GM18861 (cell line): ENCODE data around the gene WDR5B.

Source experiments
- ATAC-seq: cut with Tn5 transposase; IDR thresholded peaks from one replicate; pipeline ENCODE4 v1.9.1; 2021; ENCODE audit not compliant: unreplicated experiment

WDR5B gene

GRCh38 chr3:122410111-122410510 lies 5.8 kb downstream of the WDR5B start:
- no peak for ATAC-seq

DNA sequence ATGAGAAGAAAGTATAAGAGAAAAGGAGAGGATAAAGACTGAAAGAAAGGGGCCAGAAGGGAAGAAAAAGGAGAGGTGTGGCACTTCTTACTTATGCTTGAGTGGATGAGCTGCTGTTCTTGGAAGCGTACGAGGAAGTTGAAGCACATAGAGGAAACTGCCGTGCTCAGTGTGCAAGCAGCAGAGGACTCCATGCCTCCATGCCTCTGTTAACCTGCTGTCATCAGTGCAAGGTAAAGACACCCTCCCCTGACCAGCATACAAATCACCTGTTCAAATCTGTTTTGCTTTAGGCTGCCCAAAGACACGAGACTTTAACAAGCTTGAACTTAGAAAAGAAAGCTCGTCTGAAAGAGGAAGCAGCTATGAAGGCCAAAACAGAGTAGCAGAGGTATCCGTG lies 6.4 kb downstream of the WDR5B start:
- no peak for ATAC-seq

GRCh38 chr3:122407946-122408345 lies 7.9 kb downstream of the WDR5B start:
- ATAC-seq, result no peak

DNA sequence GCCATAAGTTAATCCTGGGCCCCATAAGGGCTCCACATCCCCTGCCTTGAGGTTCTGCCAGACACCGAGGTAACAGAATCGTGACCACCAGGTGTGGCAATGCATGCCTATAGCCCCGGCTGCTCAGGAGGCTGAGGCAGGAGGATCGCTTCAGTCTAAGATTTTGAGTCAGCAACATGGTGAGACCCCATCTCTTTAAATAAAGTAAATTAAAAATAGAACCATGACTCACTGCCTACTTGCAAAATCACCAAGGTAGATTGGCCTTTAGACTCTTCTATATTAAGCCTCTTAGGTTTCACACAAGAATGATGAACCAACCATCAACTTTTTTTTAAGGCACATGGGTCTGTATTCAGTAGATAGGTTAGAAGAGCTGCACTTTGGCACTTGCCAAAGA lies 9.7 kb downstream of the WDR5B start:
- peak; percentile 34 for ATAC-seq

DNA sequence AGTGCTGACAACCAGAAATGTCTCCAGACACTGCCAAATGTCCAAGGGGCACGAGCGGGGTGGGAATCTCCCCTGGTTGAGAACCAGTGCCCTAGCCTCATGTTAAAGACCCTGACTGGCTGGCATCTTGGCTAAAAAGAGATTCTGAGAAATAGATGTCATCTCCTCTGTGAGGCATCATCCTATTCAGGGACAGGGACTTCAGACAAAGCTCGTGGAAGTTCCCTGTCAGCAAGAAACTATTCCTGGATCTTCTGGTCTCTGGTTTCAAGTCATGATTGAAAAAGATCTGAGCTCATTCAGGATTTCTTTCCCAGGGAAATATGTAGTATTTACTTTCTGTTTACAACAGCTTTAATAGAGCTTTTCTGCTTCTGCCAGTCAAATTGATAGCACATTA lies 10.8 kb downstream of the WDR5B start:
- ATAC-seq, result no peak

DNA sequence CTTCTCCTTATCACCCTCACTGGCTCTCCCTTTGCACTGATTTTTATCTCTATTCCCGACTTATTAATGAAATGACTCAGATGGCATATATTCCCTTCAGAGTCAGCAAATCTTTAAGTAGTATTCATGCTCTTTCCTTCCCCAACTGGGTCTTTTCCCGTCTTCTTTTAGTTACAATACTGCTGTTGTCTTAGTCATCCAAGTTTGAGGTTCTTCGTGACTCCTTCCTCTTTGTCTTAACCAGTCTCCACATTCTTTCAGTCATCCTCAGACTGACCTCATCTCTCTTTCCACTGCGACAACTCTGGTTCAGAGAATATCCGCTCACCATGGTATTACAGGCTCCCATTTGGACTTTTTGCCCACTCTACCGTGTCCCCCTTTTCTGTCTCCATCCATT lies 12.4 kb downstream of the WDR5B start:
- no peak for ATAC-seq

DNA sequence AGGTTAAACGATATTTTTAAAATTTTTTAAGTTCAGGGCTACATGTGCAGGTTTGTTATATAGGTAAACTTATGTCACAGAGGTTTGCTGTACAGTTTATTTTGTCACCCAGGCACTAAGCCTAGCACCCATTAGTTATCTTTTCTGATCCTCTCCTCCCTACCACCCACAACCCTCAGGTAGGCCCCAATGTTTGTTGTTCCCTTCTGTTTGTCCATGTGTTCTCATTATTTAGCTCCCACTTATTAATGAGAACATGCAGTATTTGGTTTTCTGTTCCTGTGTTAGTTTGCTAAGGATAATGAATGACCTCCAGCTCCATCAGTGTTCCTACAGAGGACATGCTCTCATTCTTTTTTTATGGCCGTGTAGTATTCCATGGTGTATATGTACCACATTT lies 16.9 kb downstream of the WDR5B start:
- ATAC-seq, result no peak

GRCh38 chr3:122397201-122397600 lies 18.7 kb downstream of the WDR5B start:
- ATAC-seq, result no peak

GRCh38 chr3:122396511-122396910 lies 19.4 kb downstream of the WDR5B start:
- ATAC-seq, result no peak

- no peak for ATAC-seq
Observed at GRCh38 chr3:122395582-122395981, 20.3 kb downstream of the WDR5B start.

DNA sequence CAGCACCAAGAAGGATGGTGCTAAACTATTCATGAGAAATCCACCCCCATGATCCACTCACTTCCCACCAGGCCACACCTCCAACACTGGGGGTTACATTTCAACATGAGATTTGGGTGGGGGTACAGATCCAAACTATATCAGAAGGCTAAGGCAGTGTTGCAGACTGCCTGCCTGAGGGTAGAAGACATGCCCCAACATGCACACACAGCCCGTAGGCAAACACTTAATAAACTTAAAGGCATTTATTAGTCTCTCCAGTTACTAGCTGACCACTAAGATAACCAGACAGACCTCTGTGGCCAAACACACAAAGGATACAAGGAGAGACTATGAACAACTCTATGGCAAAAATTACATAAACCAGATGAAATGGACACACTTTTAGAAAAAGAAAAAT lies 21.7 kb downstream of the WDR5B start:
- ATAC-seq, result no peak

DNA sequence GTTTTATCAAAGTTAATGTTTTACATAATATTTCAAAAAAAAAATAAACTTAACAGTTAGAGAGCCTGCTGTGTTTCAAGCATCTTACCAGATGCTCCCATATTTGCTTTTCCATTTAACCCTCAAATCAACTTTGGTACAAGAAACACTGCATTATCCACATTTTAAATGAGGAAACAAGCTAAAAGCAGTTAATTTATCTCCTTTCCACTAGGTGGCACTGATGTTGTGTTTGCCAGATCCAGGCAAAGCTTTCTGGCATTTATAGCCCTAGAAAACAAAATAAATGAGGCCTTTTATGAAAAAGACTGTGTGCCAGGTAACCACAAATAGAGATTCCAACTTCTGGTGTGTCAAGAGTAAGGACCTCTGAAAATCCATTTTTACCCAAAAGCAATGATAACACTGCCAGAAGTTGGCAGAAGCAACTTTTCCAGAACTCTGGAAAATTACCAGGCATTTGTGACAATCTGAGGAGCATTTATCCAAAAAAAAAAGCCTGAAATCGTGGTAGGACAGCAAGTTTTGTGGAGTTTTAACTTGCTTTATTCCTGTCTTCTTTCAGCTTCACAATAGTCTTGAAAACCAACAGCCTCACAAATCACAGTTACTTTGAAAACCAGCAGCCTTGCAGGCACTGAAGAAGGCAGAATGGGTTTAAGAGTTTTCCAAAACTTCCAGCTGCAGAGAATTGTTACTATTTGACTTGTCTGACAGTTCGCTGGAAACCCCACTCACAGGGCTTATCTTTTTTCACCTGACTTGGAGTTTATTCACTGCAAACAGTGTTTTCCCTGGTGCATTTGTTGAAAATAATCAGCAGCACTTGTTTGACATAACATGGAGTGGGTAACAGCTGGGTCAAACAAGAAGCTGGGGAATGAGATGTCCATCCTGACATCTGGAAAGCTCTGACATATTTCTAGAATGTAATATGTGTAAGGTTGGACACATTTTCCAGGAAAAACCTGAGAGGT lies 22.7 kb downstream of the WDR5B start:
- ATAC-seq, result no peak

GRCh38 chr3:122391681-122392446 lies 24.0 kb downstream of the WDR5B start:
- ATAC-seq, result no peak

- no peak for ATAC-seq
Observed at GRCh38 chr3:122390665-122391064, 25.2 kb downstream of the WDR5B start.

GRCh38 chr3:122389892-122390291 lies 26.0 kb downstream of the WDR5B start:
- no peak for ATAC-seq

GRCh38 chr3:122389197-122389596 lies 26.7 kb downstream of the WDR5B start:
- no peak for ATAC-seq

- no peak for ATAC-seq
Observed at GRCh38 chr3:122387709-122388108, 28.2 kb downstream of the WDR5B start.

- peak; percentile 87 for ATAC-seq
Observed at GRCh38 chr3:122383771-122384697, 31.8 kb downstream of the WDR5B start, which contains the start of gene FAM162A. TSS of gene FAM162A (plus strand) at chr3:122384182. CDS start at chr3:122384266, 84 bp downstream.

GRCh38 chr3:122382888-122383666 lies 32.8 kb downstream of the WDR5B start, which contains the start of gene MIX23:
TSS of gene MIX23 (minus strand) at chr3:122383231. CDS start at chr3:122383224, 7 bp downstream.
- peak; percentile 30 for ATAC-seq

DNA sequence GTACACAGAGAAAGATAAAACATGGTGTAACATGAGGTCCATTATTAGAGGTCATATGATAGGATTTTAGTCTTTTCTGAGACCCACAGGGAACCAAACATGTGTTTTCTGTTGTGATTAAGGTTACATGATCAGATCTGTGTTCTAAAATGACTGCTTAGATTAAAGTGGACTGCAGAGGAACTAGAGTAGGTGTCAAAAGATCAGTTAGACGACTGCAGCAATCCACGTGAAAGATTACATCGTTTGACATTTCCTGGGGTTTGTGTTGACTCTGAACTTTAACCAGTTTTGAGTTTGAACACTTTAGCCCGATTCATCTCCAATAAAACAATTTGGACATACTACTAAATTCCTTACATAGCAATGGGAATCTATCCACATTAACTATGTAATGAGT lies 37.9 kb downstream of the WDR5B start:
- no peak for ATAC-seq
